Skin epidermis (tissue), 12 donors: ENCODE data around the gene AP3B1.

Source experiments
- H3K27ac ChIP-seq, 21 experiments: fragments of 200-600 bp; sonication (generic) in 11 of 21; one replicate each; pipeline ENCODE4 v1.5.0; 2020; ENCODE audit warnings: mild to moderate bottlenecking in 3 of 21, inconsistent platforms in 2 of 21, moderate library complexity in 2 of 21
- H3K4me3 ChIP-seq, 7 experiments: fragments of 200-600 bp; sonication (generic) in 2 of 7; one replicate each; pipeline ENCODE4 v1.5.0; 2020; ENCODE audit warnings: inconsistent platforms in 2 of 7, mild to moderate bottlenecking in 2 of 7, moderate library complexity in 1 of 7

Gene AP3B1, protein sequence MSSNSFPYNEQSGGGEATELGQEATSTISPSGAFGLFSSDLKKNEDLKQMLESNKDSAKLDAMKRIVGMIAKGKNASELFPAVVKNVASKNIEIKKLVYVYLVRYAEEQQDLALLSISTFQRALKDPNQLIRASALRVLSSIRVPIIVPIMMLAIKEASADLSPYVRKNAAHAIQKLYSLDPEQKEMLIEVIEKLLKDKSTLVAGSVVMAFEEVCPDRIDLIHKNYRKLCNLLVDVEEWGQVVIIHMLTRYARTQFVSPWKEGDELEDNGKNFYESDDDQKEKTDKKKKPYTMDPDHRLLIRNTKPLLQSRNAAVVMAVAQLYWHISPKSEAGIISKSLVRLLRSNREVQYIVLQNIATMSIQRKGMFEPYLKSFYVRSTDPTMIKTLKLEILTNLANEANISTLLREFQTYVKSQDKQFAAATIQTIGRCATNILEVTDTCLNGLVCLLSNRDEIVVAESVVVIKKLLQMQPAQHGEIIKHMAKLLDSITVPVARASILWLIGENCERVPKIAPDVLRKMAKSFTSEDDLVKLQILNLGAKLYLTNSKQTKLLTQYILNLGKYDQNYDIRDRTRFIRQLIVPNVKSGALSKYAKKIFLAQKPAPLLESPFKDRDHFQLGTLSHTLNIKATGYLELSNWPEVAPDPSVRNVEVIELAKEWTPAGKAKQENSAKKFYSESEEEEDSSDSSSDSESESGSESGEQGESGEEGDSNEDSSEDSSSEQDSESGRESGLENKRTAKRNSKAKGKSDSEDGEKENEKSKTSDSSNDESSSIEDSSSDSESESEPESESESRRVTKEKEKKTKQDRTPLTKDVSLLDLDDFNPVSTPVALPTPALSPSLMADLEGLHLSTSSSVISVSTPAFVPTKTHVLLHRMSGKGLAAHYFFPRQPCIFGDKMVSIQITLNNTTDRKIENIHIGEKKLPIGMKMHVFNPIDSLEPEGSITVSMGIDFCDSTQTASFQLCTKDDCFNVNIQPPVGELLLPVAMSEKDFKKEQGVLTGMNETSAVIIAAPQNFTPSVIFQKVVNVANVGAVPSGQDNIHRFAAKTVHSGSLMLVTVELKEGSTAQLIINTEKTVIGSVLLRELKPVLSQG

DNA sequence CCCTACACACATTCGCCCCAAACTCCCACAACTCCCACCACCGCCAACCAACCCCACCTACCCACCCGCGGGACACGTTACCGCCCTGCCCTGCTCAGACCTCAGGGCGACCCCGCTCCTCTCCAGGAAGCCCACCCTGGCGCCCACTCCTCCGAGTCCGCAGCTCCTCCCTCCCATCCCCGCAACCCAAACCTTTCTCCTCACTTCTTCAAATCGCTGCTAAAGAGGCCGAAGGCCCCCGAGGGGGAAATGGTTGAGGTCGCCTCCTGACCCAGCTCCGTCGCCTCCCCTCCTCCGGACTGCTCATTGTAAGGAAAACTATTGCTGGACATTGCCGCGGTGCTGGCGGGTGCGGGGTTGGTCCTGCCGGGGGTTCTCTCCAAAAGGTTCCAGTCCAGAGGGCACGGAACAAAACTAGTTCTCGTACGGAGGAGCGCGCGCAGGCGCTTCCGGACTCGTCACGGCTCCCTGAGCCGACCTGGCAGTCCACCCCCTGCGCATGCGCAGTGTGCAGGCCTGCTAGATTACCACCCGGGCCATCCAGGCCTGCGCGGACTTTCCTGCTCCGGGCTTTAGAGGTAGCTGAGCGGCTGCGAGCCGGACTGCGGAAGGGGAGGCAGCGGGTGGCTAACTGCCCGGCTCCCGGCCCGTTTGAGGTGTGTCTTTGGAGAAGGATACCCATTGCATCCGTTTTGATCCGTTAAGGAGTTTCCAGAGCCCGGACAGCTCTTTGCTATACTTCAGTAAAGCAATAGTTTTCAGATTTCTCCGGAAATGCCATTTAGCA lies at the start of gene AP3B1:
TSS of gene AP3B1 (minus strand) at position 451 of the 787 bp plus-strand sequence. CDS start at position 332, 119 bp downstream.
- H3K4me3 ChIP-seq, result peak within 1 kb of the TSS; percentile 67 to 91 (median 77)
- peak within 1 kb of the TSS; percentile 79 to 97 (median 93) for H3K27ac ChIP-seq

DNA sequence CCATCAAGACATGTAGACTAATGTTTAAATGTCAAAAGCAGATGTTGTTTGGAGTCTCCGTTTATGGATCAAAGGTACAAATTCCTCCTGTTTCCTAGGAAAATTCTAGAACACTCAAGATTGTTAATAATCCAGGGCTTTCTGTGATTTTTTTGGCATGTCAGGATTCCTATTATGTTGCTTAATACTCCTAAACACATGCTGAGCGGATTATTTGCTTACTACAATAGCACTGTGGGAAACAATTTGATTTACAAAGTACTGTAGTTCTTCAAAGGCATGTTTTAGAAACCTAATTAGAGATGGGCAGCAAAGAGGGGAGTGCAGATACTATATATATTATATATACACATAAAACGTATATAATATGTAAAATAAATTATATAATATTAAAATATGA lies 46.9 kb upstream of the AP3B1 start:
- no peak overlapping the region for H3K4me3 ChIP-seq
- no peak overlapping the region for H3K27ac ChIP-seq

DNA sequence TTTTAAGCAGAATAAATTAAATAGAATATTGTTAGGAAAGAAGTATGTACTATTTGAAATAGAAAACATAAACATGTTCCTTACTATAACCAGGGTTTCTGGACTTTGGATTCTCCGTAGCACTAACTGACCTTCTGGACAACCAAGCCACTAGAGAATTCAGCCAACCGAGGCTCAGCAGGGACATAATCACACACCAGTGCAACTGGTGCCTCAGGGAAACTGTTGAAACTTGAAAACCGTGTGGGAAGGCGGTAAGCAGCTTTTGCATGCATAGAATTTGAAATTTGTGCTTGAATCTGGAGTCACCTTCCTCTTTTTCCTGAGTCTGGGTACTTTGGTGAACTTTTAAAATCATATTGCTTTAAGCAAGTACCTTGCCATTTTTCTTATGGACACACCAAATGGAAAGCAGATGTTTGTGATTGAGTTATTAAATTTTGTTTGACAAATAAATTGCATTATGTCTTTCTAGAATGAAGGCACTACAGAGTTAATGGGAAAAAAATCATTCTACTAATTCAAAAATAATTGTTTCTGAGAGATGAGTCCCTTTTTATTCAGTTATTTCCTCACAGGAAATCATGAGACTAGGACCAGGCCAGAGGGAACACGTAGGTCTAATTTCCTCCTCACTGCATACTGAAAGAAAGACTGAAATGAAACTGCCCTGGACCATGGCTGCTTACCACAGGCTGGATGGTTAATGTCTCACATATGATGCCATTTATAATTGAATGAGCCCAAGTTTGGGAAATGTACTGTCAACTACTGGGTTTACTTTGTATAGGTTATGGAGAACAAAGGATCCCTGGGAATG lies 45.3 kb upstream of the AP3B1 start:
- no peak overlapping the region for H3K4me3 ChIP-seq
- peak overlapping the region in 1 of 21 experiments; percentile 25 for H3K27ac ChIP-seq

DNA sequence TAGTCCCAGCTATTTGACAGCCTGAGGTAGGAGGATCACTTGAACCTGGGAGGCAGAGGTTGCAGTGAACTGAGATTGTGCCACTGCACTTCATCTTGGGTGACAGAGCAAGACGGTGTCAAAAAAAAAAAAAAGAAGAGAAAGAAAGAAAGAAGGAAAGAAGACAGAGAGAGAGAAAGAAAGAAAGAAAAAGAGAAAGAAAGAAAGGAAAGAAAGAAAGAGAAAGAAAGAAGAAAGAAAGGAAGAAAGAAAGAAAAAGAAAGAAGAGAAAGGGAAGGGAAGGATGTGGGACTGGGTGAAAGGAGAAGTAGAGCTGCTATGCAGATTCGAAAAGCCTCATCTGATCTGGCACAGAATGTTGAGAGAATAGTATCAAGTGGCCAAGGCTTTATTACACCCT lies 42.2 kb upstream of the AP3B1 start:
- H3K27ac ChIP-seq, result no peak overlapping the region
- no peak overlapping the region for H3K4me3 ChIP-seq

DNA sequence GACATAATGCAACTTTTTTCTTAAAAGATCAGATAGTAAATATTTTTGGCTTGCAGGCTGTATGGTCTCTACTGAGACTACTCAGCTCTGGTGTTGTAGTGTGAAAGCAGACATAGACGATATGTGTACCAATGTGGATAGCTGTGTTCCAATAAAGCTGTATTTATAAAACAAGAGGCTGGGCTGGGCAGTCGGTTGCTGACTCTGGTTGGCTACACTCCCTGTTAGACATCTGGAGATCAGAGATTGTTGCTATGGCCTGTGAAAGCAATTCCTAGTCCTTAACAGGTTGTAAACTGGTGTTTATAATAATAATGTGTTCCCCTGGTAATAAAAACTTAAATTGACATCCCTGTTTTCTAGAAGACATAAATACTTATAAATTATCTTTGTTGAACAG lies 41.5 kb upstream of the AP3B1 start:
- H3K27ac ChIP-seq, result no peak overlapping the region

DNA sequence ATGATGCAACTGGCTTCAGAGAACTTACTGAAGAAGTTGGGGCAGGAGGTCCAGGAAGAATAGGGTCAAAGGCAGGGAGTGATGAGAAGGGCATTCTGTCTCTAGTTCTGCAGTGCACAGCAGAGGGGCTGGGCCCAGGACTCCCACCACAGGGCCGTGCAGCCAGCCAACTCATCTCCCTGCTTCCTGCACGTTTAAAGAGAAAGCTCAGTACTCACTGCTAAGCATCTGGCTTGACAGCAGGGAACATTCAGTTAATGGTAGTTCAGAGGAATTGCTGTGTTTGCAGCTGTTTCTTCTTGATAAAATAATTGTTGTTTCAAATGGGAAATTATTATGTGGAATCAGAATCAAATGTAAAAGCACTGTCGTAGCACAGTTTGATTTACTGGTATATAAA lies 40.3 kb upstream of the AP3B1 start:
- no peak overlapping the region for H3K27ac ChIP-seq
- H3K4me3 ChIP-seq, result no peak overlapping the region

More for the DNA sequence above, 41.5 kb upstream of the AP3B1 start:
- no peak overlapping the region for H3K4me3 ChIP-seq

DNA sequence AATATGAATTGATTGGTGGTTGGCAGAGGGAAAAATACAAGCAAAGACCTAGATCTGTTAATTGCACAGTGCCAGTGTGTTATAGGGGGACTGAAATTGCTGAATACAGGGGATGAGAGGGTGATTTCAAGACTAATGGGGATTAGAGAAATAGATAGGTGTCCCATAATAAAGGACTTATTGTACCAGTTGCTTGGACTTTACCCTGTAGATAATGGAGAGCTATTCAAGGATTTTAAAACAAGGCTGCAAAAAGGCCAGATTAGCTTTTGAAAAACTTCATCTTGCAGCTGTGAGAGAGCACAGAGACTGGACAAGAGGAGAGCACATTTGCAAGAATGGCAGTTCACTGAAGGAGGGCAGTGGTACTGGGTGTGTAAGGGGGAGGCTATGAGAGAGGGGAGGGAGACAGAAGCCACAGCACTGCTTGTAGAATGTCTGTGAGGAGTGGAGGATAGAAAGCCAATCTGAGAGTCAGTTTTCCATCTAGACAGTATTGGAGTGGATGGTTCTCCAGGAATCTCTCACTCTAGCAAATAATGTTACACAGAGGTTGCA lies 37.1 kb upstream of the AP3B1 start:
- no peak overlapping the region for H3K27ac ChIP-seq
- no peak overlapping the region for H3K4me3 ChIP-seq

DNA sequence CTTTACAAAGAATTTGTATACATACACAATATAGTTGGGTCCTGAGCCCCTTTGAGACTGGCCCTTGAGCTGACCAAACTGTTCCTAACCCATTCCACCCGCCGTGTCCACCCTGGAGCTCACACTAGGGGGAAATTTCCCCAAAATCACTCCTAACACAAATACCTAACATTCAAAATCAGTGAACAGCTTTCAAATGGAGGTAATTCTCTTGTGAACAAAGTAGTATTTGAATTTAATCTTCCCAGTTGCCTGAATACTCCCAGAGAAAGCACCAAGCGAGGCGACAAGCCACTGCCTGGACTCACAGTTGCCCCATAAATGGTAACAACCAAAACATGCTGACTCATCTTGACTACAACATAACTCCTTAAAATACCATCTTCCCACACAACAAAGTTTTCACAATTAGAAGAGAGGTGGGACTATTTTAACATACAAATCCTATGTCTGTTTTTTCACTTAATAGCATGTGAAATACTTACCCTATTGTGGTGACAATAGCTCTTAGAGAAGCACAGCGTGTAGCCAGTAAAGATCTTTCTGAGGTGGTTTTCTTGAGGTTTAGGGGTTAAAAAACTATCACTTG lies 34.2 kb upstream of the AP3B1 start:
- H3K4me3 ChIP-seq, result no peak overlapping the region

DNA sequence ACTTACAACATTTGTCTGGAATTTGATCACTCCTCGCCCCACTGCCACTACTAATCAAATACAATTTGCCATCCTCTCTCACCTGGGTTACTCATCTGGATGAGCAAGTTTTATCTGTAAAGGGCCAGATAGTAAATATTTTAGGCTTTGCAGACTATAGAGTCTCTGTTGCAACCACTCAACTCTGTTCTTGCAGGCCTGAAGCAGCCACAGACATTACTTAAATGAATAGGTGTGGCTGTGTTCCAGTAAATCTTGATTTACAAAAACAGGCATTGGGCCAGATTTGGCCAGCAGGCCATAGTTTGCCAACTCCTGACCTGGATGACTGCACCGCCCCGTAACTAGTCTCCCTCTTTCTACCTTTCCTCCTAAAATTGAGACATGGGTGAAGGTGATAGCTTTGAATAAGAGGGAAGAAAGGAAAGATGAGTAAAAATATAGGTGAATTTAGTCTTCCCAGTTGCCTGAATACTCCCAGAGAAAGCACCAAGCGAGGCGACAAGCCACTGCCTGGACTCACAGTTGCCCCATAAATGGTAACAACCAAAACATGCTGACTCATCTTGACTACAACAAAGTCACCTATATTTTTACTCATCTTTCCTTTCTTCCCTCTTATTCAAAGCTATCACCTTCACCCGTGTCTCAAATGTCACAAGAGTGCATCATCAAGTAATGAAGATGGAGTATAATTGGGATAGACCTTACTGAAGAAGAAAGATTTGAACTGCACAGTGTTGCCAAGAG lies 33.4 kb upstream of the AP3B1 start:
- H3K4me3 ChIP-seq, result no peak overlapping the region
- peak overlapping the region in 7 of 21 experiments; percentile 1 to 64 (median 46) for H3K27ac ChIP-seq

More for the DNA sequence above, 34.2 kb upstream of the AP3B1 start:
- peak overlapping the region in 7 of 21 experiments; percentile 1 to 52 (median 18) for H3K27ac ChIP-seq

DNA sequence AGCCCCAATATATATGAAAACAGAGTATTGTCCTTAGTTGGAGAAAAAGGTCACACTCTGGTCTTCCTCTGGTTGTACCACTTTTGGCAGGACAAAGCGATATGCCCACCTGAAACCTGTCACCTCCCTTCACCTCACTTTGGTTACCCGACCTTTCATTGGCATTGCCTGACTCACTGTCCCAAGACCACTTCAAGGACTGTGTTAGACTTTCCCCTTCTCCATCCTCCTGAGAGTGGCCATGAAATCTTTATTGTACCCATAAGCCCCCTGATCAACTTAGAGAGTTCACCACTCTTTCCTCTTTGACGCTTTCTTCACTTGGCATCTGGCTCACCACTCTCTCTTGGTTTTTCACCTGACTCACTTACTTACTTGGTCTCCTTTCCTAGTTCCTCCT lies 32.4 kb upstream of the AP3B1 start:
- no peak overlapping the region for H3K4me3 ChIP-seq
- peak overlapping the region in 2 of 21 experiments; percentile 15 to 64 for H3K27ac ChIP-seq

DNA sequence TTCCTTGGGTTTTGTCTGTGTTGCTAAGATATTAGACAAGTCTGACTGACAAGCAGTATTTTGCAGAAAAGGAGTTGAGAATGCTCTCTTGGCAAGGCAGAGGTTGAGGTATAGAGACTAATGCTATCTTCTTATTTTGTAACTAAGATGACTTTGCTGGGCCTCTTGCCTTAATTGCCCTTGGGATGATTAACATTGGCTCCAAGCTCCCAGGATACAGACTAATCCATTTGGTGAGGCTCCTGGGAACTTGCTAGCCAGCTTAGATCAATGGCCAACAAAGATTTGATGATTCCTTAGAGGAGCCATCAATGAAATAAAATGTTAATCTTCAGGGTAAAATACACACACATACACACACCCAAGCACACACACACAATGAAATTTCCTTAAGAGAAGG lies 28.7 kb upstream of the AP3B1 start:
- Histone ChIP-seq H3K4me3 (no peak overlapping the region), H3K27ac (no peak overlapping the region)

DNA sequence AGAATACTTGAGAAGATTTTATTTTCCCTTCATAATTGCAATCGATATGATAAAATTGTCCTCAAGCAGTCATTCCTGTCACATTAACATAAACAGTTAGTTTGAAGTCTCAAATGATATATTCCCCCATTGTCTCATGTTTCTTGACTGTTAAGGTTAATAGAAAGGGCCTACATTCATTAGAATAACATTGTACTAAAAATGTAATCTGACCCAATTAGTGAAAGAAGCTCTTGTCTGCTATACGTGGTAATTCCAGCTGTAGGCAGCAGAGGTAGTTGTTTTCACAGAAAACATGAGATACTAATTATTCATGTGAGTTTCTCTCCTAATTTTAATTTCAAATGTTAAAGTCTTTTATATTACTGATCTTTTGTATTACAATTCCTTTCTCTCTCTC lies 25.9 kb upstream of the AP3B1 start:
- Histone ChIP-seq H3K4me3 (no peak overlapping the region), H3K27ac (no peak overlapping the region)

DNA sequence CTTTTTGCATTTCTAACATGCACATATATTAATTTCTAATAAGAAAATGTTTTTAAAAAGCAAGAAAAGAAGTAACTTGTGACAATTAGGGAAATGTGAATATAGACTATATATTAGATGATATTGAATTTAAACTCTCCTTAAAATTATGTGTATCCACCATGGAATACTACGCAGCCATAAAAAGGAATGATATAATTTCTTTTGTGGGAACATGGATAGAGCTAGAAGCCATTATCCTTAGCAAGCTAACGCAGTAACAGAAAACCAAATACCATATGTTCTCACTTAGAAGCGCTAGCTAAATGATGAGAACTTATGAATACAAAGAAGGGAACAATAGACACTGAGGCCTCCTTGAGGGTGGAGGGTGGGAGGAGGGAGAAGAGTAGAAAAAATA lies 23.8 kb upstream of the AP3B1 start:
- no peak overlapping the region for H3K4me3 ChIP-seq
- H3K27ac ChIP-seq, result no peak overlapping the region

DNA sequence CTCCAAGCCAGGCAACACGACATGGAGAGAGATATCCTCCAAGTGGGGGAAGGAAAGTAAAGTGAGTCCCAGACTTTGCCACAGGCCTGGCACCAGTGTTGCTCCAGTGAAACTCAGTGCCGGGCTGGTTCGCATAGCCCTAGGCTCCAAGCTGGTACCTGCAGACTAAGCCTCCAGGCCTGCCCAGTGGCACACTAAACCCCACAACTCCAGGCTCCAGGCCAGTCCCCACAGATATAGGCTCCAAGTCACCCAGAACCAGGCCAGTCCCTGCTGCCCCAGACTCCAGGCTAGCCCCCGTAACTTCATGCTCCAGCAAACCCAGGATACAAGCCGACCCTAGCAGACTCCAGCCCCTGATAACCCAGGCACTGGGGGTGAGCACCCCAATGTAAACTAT lies 23.0 kb upstream of the AP3B1 start:
- H3K4me3 ChIP-seq, result no peak overlapping the region
- H3K27ac ChIP-seq, result no peak overlapping the region

DNA sequence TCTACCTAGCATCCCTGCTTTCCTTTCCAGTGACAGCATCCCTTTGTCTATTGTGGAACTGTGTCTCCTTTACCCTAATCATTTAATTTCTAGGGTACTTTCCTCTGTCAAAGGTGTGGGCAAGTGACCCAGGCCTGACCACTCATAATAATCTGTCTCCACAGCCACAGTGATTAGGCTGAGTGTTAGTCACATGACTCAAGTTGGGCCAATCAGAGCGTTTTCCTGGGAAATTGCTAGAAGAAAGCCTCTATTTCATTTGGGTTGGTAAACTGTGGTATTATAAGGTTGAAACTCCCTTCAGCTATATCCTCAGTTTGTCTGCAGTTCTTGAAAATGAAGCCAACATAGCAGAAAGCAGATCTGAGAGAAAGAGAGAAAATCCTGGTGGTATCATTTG lies 14.2 kb upstream of the AP3B1 start:
- H3K4me3 ChIP-seq, result no peak overlapping the region
- no peak overlapping the region for H3K27ac ChIP-seq

DNA sequence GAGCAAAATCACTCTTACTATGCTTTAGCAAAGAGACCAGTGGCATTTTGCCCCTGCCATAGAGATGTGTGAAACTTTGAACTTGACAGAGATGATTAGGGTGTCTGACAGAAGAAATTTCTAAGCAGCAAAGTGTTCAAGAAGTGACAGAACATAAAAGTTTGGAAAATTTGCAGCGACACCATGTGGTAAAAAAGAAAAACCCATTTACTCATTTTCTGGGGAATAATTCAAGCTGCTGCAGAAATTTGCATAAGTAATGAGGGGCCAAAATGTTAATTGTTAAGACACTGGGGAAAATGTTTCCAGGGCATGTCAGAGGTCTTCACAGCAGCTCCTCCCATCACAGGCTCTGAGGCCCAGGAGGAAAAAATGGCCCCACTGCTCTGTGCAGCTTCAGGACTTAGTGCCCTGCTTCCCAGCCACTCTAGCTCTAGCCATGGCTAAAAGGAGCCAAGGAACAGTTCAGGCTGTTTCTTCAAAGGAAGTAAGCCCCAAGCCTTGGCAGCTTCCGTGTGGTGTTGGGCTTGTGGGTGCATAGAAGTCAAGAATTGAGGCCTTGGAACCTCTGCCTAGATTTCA lies 6.1 kb upstream of the AP3B1 start:
- no peak overlapping the region for H3K27ac ChIP-seq
- no peak overlapping the region for H3K4me3 ChIP-seq
